Measurements from ENCODE around the gene OR2AE1. TPM values are rescaled to one million over a fixed set of nuclear protein-coding genes. Genes with fewer than 3 reads are reported as not detected.

Gene OR2AE1
- total RNA-seq, 1 experiment from 2014 or later, result not detected

DNA sequence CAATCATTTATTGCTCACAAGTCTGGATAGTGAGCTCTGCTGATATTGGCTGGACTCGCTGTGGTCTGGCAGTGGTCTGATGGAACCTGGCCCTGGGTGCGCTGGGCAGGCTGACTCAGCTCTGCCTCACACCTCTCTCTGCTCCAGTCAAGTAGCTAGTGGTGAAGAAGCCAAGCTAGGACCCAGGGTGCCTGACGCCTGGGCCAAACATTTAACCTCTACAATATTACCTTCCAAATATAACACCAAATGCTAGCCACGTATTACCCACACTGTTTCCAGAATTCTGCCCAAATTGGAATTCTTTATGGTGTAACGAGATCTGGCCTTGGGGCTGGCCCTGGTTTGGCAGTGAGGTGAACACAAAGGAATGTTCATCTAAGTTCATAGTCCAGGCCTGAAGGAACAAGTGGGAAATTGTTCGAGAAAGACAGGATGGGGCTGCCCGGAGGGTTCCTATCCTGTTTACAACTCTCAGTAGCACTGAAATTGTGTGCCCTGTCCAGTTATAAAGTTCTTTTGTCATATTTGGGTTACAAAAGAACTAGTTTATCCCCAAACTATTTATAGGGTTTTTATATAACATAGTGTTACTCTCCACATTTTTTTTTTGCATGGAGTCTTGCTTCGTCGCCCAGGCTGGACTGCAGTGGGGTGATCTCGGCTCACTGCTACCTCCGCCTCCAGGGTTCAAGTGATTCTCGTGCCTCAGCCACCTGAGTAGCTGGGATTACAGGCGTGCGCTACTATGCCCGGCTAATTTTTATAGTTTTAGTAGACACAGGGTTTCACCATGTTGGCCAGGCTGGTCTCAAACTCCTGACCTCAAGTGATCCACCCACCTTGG, 16.3 kb downstream of the OR2AE1 start:
- peak; percentile 91 for DNase-seq (ENCODE audit: low read depth)

GRCh38 chr7:99855236-99855635, 21.6 kb downstream of the OR2AE1 start:
- no peak for DNase-seq (ENCODE audit: low read depth)

GRCh38 chr7:99848420-99849216, 28.2 kb downstream of the OR2AE1 start:
- DNase-seq (ENCODE audit: low read depth), result no peak

- no peak for DNase-seq (ENCODE audit: low read depth)
Measured at GRCh38 chr7:99844328-99844727, 32.5 kb downstream of the OR2AE1 start.

DNA sequence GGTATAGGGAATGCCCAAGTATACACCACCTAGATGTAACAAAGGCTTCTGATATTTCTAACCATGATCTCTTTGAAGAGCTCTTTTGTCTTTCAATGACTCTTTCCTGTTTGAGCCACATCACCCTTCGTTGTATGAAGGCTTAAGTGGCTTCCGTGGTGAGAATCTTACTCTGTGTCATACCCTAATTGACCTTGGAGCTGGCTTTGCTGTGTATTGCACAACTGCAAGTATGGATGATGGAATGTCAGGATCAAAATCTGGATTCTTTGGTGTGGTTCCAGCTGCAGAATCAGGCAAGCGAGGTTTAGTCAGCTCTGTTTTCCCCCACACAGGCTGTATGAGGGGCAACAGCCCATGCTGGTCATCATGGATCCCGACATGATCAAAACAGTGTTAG, 33.0 kb downstream of the OR2AE1 start:
- DNase-seq (ENCODE audit: low read depth), result peak; percentile 59

- DNase-seq (ENCODE audit: low read depth), result no peak
Measured at GRCh38 chr7:99842926-99843325, 33.9 kb downstream of the OR2AE1 start.

DNA sequence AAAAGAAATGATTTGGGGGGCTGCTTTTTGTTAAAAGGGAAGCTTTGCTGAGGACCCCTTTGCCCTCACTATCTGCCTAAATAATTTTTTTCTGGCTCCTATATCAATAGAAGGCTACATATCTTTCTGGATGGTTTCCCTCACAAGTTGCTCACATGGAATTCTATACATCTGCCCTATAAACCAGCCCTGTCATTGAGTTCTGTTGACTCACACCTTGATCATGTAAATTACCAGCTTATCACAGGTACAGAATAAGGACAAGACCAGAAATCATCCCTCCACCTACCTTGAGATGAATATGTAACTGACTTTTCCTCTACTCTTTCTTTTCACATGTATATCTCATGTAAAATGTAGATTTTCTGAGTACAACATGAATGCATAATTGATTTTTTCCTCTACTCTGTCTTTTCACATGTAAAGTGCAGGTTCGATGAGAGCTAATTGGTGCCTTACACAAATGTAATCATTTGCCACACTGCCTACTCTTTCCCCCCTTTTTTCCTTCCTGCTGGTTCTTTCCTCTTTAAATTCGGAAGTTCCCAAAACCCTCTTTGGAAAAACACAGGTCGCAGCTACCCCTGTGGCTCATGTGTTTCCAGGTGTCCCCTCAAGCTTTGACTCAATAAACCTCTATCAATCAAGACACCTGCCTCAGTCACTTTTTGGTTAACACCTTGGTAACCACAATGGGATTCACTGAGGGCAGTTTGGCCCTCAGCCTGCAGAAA, 36.5 kb downstream of the OR2AE1 start:
- DNase-seq (ENCODE audit: low read depth), result no peak

- no peak for DNase-seq (ENCODE audit: low read depth)
Measured at GRCh38 chr7:99839287-99840021, 37.4 kb downstream of the OR2AE1 start.

- DNase-seq (ENCODE audit: low read depth), result peak; percentile 45
Measured at GRCh38 chr7:99837649-99838361, 39.0 kb downstream of the OR2AE1 start.

DNA sequence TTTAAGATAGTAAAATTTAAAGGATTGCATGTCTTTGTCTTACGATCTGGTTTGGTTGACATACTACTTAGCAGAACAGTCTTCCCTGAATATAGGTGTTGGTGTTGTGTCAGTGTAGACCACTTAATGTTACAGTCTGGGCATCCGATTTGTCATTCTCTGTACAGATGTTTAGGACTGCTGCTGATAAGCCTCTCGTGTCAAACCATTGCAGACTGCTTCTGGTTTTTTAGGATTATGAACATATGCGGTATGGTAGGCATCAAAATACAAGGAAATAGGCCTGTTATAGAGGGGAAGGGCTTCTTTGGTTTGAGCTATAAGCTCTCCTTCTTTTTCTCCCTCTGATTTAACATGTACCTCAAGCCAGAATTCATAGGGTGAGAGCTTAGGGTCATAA, 41.6 kb downstream of the OR2AE1 start:
- no peak for DNase-seq (ENCODE audit: low read depth)

- no peak for DNase-seq (ENCODE audit: low read depth)
Measured at GRCh38 chr7:99834382-99834781, 42.5 kb downstream of the OR2AE1 start.

DNA sequence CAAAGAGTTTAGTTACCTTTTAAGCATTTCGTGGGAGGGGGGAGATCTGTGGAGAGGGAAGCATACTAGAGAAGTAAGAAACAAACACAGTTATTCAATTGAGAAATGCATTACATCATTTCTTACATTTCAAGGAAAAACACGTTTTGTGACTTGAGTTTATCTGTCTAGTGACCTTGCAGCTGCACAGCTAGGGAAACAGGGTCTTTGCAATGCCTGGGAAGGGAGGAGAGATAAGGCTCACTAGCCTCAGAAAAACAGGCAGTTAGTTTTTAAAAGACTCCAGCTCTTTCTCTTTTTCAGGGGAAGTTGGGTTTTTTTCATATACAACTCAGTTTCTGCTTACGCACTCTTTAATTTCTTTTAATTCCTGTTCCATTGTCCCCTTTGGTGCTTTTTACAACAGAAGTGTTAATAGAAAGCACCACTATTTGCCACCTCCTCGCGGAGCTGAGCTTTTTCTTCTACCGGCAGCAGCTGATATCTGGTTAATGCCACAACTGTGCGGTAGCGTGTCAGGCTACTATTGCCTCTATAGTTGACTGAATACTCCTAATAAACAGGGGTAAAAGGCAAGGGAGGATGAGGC, 43.5 kb downstream of the OR2AE1 start:
- no peak for DNase-seq (ENCODE audit: low read depth)

DNA sequence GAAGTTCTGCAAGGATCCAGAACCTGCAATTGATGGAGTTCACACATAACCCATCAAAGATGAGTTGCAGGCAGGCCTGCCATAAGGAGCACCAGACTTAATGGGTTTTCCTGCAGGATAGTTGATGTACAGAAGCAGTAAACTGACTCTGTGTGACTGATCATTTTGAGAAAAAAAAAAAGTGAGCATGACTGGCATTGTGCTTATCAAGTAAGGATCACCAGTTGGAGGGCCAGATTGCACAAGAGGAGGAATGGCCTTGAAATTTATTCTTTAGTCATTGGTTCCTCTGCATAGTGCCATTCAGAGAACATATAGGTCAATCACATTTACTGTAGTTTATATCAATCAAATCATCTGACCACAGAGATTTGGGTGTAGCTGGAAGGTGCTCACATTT, 45.2 kb downstream of the OR2AE1 start:
- DNase-seq (ENCODE audit: low read depth), result no peak

GRCh38 chr7:99829524-99830160, 47.2 kb downstream of the OR2AE1 start:
- DNase-seq (ENCODE audit: low read depth), result no peak

- DNase-seq (ENCODE audit: low read depth), result no peak
Measured at GRCh38 chr7:99828811-99829210, 48.0 kb downstream of the OR2AE1 start.

DNA sequence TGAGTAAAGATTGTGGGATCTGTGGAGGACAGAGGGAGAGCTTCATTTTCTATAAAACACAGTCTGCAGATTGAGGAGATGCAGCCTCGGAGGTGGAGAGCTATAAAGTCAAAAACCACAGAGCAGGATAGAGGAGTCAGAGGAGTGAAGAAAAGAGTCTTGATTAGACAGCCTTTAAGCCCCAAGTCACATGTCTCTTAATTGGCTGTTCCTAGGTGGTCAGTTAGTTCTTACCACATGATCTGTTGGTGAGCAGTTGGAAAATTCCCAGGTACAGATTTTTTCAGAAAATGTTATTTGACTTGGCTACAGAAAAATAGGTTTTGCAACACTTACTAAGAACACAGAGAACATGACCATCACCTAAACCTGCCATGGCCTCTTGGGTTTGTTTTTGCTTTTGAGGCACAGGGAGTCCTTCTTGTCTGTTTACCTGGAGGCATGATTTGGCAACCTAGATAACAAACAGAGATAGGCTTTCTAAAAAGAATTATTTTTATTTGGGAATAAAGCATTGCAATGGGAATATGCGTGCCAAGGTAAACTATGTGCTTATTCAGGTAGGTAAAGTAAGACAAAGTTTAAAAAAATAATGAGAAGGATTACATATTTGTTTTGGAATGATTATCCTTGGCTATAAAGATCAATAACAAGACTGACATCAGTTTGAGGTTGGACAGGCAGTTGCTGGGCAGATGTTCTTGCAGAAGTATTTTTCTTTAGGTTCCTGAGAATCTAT, 49.6 kb downstream of the OR2AE1 start:
- no peak for DNase-seq (ENCODE audit: low read depth)
